ENCODE results near the gene PEX26. TPM values are rescaled to one million over a fixed set of nuclear protein-coding genes. Genes with fewer than 3 reads are reported as not detected.

PEX26 gene
- total RNA-seq, 1 experiment from 2014 or later = 47.1 TPM

DNA sequence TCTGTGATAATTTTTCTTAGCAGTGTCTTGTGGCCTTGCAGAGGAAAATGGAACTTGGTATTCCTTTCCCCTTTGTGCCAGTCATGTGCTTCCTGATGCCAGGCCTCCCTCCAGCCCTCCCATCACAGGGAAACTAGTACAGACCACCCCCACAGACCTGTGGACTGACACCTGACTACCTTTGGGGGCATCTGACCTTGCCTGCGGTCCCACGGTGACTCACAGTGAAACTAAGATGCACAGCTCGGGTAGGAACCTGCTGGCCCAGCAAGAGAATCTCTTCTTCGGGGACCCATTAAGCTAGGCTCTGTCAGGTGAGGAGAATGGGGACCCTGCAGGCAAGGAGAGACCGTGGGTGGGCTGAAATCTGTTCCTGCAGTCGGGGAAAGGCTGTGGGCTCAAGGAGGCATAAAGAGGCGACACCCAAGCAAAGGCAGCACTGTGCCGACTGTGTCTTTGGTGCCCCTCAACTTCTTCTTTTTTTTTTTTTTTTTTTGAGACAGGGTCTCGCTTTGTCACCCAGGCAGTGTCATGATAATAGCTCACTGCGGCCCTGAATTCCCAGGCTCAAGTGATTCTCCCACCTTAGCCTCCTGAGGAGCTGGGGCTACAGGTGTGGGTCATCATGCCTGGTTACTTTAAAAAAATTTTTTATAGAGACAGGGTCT lies 20.8 kb upstream of the PEX26 start:
- no peak overlapping the region for H3K4me3 Mint-ChIP-seq (ENCODE audit: unreplicated experiment)
- peaks cover 31% of the 10 kb centered on the region for H3K4me1 Mint-ChIP-seq (ENCODE audit: insufficient read depth, unreplicated experiment)
- no peak for DNase-seq (ENCODE audit: unreplicated experiment)
- H3K9me3 Mint-ChIP-seq (ENCODE audit: unreplicated experiment) = no peaks in the 10 kb centered on the region
- ChIA-PET POLR2A (interaction anchor here (1.1 to 4.5 kb wide), 6 partner anchors 13 to 34 kb away, joined by 4 to 49 read pairs (median 20); partner anchors contain the start of genes MICAL3 and PEX26), CTCF (interaction anchor here (0.5 to 5.1 kb wide), 7 partner anchors 18 to 313 kb away, joined by 3 to 45 read pairs (median 7); no protein-coding TSS in a partner anchor)
- no peaks in the 10 kb centered on the region for H3K27me3 Mint-ChIP-seq (ENCODE audit: insufficient read depth, unreplicated experiment)
- peak overlapping the region; percentile 3 for H3K27ac Mint-ChIP-seq (ENCODE audit: low read depth, unreplicated experiment)
- TF ChIP-seq, protein P1, sequence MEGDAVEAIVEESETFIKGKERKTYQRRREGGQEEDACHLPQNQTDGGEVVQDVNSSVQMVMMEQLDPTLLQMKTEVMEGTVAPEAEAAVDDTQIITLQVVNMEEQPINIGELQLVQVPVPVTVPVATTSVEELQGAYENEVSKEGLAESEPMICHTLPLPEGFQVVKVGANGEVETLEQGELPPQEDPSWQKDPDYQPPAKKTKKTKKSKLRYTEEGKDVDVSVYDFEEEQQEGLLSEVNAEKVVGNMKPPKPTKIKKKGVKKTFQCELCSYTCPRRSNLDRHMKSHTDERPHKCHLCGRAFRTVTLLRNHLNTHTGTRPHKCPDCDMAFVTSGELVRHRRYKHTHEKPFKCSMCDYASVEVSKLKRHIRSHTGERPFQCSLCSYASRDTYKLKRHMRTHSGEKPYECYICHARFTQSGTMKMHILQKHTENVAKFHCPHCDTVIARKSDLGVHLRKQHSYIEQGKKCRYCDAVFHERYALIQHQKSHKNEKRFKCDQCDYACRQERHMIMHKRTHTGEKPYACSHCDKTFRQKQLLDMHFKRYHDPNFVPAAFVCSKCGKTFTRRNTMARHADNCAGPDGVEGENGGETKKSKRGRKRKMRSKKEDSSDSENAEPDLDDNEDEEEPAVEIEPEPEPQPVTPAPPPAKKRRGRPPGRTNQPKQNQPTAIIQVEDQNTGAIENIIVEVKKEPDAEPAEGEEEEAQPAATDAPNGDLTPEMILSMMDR (IDR thresholded peaks at IDR 0.05; ENCODE audit: unreplicated experiment) = no peak
- BruUV-seq (replicated peaks) = no TSS peak
- no peaks in the 10 kb centered on the region for H3K36me3 Mint-ChIP-seq (ENCODE audit: insufficient read depth, unreplicated experiment)
- intact Hi-C loops (cut with micrococcal nuclease) = no loop called here

DNA sequence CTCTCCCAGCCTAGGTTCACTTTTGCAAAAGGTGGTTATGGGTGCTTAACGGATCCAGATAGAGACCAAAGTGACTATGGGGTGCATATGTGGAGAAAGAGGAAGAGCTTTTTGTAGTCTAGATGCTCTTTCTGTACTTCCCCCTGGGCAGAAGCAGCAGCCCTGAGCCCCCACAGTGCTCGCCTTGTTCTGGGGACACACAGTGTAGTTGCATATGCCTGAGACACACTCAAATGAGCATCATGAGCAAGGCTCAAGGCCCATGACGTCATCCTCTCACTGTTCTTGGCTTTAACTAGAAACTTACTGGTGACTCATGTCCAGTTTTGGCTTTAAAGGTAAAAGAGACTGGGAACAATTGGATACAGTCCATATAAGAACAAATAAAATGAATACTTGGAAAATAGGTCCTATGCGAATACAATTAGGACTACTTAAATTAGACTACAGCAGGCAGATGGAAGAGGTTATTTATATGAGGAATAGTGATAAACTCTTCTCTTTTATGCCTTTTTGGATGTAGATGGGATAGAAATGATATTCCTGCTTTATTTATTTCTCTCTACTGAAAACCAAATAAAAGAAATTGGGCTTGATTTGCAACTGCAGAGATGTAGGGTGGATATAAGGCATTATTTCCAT lies 20.1 kb upstream of the PEX26 start:
- peak; percentile 99 for DNase-seq (ENCODE audit: unreplicated experiment)
- Mint-ChIP-seq H3K27me3 (ENCODE audit: insufficient read depth, unreplicated experiment) (no peaks in the 10 kb centered on the region), H3K4me3 (ENCODE audit: unreplicated experiment) (no peak overlapping the region), H3K36me3 (ENCODE audit: insufficient read depth, unreplicated experiment) (no peaks in the 10 kb centered on the region), H3K27ac (ENCODE audit: low read depth, unreplicated experiment) (peak overlapping the region; percentile 5), H3K4me1 (ENCODE audit: insufficient read depth, unreplicated experiment) (peaks cover 31% of the 10 kb centered on the region), H3K9me3 (ENCODE audit: unreplicated experiment) (no peaks in the 10 kb centered on the region)
- intact Hi-C loops (cut with micrococcal nuclease) = no loop called here
- CTCF ChIA-PET = interaction anchor here (0.6 to 5.1 kb wide), 7 partner anchors 18 to 314 kb away, joined by 3 to 45 read pairs (median 6); no protein-coding TSS in a partner anchor
- TF ChIP-seq, protein P1 (IDR thresholded peaks at IDR 0.05; ENCODE audit: unreplicated experiment) = no peak
- POLR2A ChIA-PET = interaction anchor here (0.7 to 4.5 kb wide), 10 partner anchors 10 to 45 kb away, joined by 3 to 49 read pairs (median 6); partner anchors contain the start of gene PEX26
- BruUV-seq (replicated peaks) = no TSS peak

DNA sequence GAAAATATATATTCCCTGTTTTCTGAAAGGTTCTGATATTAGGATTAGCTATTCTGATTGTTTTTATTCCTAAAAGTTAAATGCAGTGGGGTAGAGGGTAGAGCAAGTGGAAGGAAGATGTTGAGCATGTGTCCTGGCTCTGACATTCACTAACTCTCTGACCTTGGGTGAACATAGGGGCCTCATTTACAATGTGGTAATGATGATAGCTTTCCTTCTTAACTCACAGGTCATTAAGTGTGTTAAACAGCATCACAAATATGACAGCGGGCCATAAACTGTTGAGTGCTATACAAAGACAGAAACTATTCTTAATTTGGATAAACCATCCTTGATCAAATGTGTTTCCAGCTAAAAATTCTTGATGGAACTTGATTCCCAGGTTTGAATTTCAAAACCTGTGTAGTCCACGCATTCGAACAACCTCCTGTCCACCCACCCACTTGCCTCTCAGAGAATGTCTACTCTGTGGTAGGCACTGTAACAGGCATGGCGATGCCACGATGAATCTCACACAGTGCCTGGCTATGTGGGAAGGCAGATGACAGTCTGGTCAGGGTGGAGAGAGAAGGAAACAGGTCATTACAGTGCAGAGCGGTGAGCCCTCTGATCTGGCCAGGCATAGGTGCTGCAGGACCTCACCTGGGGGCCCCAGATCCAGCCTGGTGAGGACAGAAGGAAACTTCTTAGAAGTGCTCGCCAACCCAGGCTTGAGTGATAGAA lies 19.3 kb upstream of the PEX26 start:
- intact Hi-C loops (cut with micrococcal nuclease) = no loop called here
- Mint-ChIP-seq H3K4me1 (ENCODE audit: insufficient read depth, unreplicated experiment) (peaks cover 31% of the 10 kb centered on the region), H3K9me3 (ENCODE audit: unreplicated experiment) (no peaks in the 10 kb centered on the region), H3K4me3 (ENCODE audit: unreplicated experiment) (no peak overlapping the region), H3K36me3 (ENCODE audit: insufficient read depth, unreplicated experiment) (no peaks in the 10 kb centered on the region), H3K27ac (ENCODE audit: low read depth, unreplicated experiment) (no peak overlapping the region), H3K27me3 (ENCODE audit: insufficient read depth, unreplicated experiment) (no peaks in the 10 kb centered on the region)
- no peak for DNase-seq (ENCODE audit: unreplicated experiment)
- TF ChIP-seq, protein P1 (IDR thresholded peaks at IDR 0.05; ENCODE audit: unreplicated experiment) = no peak
- BruUV-seq (replicated peaks) = no TSS peak
- CTCF ChIA-PET = interaction anchor here (0.7 to 5.1 kb wide), 6 partner anchors 11 to 315 kb away, joined by 3 to 45 read pairs (median 4); no protein-coding TSS in a partner anchor
- POLR2A ChIA-PET = interaction anchor here (0.7 to 4.5 kb wide), 9 partner anchors 9 to 46 kb away, joined by 3 to 49 read pairs (median 5); partner anchors contain the start of gene PEX26

DNA sequence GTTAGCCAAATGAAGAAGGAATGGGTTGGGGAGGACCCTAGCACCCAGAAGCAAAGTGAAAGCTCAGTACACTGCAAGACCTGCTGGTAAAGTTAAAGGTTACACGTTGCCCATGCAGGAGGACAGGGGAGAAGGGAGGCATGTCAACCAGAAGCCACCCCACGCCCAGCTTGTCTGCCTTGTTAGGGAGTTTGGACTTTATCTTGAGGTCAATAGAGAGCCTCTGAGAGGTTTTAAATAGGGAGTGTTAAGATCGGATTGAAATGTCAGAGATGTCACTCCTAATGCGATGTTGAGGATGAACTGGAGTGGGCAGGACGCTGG lies 18.7 kb upstream of the PEX26 start:
- ChIA-PET POLR2A (interaction anchor here (0.6 to 4.5 kb wide), 2 partner anchors 23 to 27 kb away, joined by 3 to 49 read pairs; no protein-coding TSS in a partner anchor), CTCF (interaction anchor here (0.6 to 5.1 kb wide), 4 partner anchors 11 to 110 kb away, joined by 3 to 45 read pairs (median 4); no protein-coding TSS in a partner anchor)
- peaks cover 31% of the 10 kb centered on the region for H3K4me1 Mint-ChIP-seq (ENCODE audit: insufficient read depth, unreplicated experiment)
- H3K36me3 Mint-ChIP-seq (ENCODE audit: insufficient read depth, unreplicated experiment) = no peaks in the 10 kb centered on the region
- no peak for DNase-seq (ENCODE audit: unreplicated experiment)
- no peaks in the 10 kb centered on the region for H3K9me3 Mint-ChIP-seq (ENCODE audit: unreplicated experiment)
- no peak overlapping the region for H3K27ac Mint-ChIP-seq (ENCODE audit: low read depth, unreplicated experiment)
- TF ChIP-seq, protein P1 (IDR thresholded peaks at IDR 0.05; ENCODE audit: unreplicated experiment) = no peak
- intact Hi-C loops (cut with micrococcal nuclease) = no loop called here
- no peak overlapping the region for H3K4me3 Mint-ChIP-seq (ENCODE audit: unreplicated experiment)
- no peaks in the 10 kb centered on the region for H3K27me3 Mint-ChIP-seq (ENCODE audit: insufficient read depth, unreplicated experiment)
- BruUV-seq (replicated peaks) = no TSS peak

Measured in MCF 10A (cell line).